GM12891 (cell line): ENCODE measurements around the gene MLLT6.

Source experiments
- POLR2AphosphoS5 ChIP-seq: IDR thresholded peaks from 2 replicates; pipeline ENCODE4 v1.6.1; 2011; ENCODE audit warnings: low read depth, low read length, control low read depth
- TAF1 ChIP-seq: IDR thresholded peaks from 2 replicates; pipeline ENCODE4 v1.6.1; 2011; ENCODE audit warnings: low read depth, low read length, control low read depth

DNA sequence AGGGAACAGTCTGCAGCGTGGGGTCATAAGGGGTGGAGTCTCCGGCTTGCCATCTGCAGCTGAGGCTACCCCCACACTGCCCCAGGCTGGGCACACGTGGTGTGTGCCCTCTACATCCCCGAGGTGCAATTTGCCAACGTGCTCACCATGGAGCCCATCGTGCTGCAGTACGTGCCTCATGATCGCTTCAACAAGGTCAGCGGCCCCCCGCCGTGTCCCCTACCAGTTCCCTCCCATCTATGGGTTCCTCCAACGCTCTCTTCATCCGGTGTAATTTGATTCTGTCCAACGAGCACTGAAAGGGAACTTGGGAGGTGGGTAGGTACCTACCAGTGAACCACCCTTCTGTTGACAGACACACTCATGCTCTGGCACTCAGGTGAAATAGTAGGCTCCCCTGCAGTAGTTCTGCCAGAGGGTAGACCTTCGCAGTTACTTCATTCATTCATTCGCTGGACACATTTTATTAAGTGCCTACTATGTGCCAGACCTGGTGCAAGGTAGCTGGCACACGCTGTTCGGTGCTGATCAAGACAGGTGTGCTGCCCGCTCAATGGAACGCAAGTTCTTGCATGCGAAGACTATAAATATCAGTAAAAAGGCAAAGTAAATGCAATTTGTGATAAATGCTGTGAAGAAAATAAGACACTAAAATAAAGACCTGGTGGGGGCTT, 2.7 kb downstream of the MLLT6 start:
- TF ChIP-seq TAF1 (no peak), POLR2AphosphoS5 (no peak)
